Measurements from ENCODE around the gene PCDH15. TPM values are rescaled to one million over a fixed set of nuclear protein-coding genes. Genes with fewer than 3 reads are reported as not detected.

Gene PCDH15
- total RNA-seq, 2 donors from 2014 or later: 0.19 to 0.51 TPM

- no peaks in the 10 kb centered on the region for H3K9me3 ChIP-seq
- DNase-seq (ENCODE audit: low spot score): no peak
- no peak overlapping the region for H3K4me3 ChIP-seq
- TF ChIP-seq CTCF (IDR thresholded peaks at IDR 0.05): no peak
- H3K27ac ChIP-seq: no peak overlapping the region
- no peaks in the 10 kb centered on the region for H3K4me1 ChIP-seq
- H3K36me3 ChIP-seq: no peaks in the 10 kb centered on the region
- no peaks in the 10 kb centered on the region for H3K27me3 ChIP-seq
Measured at GRCh38 chr10:54607983-54608382, 193.0 kb downstream of the PCDH15 start.

- DNase-seq (ENCODE audit: low spot score): no peak
- no peak for TF ChIP-seq CTCF (IDR thresholded peaks at IDR 0.05)
Measured at GRCh38 chr10:54594289-54594688, 206.7 kb downstream of the PCDH15 start.

GRCh38 chr10:54587971-54588370, 213.1 kb downstream of the PCDH15 start:
- no peaks in the 10 kb centered on the region for H3K36me3 ChIP-seq
- H3K27me3 ChIP-seq: no peaks in the 10 kb centered on the region
- no peaks in the 10 kb centered on the region for H3K4me1 ChIP-seq
- H3K9me3 ChIP-seq: no peaks in the 10 kb centered on the region
- H3K4me3 ChIP-seq: no peak overlapping the region
- H3K27ac ChIP-seq: no peak overlapping the region
- no peak for TF ChIP-seq CTCF (IDR thresholded peaks at IDR 0.05)
- no peak for DNase-seq (ENCODE audit: low spot score)

More at GRCh38 chr10:54594289-54594688, 206.7 kb downstream of the PCDH15 start:
- Histone ChIP-seq H3K27ac (no peak overlapping the region), H3K9me3 (no peaks in the 10 kb centered on the region), H3K4me1 (no peaks in the 10 kb centered on the region), H3K4me3 (no peak overlapping the region), H3K36me3 (no peaks in the 10 kb centered on the region), H3K27me3 (no peaks in the 10 kb centered on the region)

- Histone ChIP-seq H3K9me3 (no peaks in the 10 kb centered on the region), H3K27me3 (no peaks in the 10 kb centered on the region), H3K36me3 (no peaks in the 10 kb centered on the region), H3K4me1 (no peaks in the 10 kb centered on the region), H3K27ac (no peak overlapping the region), H3K4me3 (no peak overlapping the region)
- no peak for TF ChIP-seq CTCF (IDR thresholded peaks at IDR 0.05)
- DNase-seq (ENCODE audit: low spot score): no peak
Measured at GRCh38 chr10:54585572-54585971, 215.5 kb downstream of the PCDH15 start.

- H3K27me3 ChIP-seq: no peaks in the 10 kb centered on the region
- no peak for TF ChIP-seq CTCF (IDR thresholded peaks at IDR 0.05)
- H3K4me3 ChIP-seq: no peak overlapping the region
Measured at GRCh38 chr10:54577682-54578081, 223.3 kb downstream of the PCDH15 start.

GRCh38 chr10:54576541-54576940, 224.5 kb downstream of the PCDH15 start:
- H3K9me3 ChIP-seq: no peaks in the 10 kb centered on the region
- no peaks in the 10 kb centered on the region for H3K4me1 ChIP-seq
- no peak for DNase-seq (ENCODE audit: low spot score)
- H3K4me3 ChIP-seq: no peak overlapping the region
- no peak for TF ChIP-seq CTCF (IDR thresholded peaks at IDR 0.05)
- H3K27me3 ChIP-seq: no peaks in the 10 kb centered on the region
- no peak overlapping the region for H3K27ac ChIP-seq
- no peaks in the 10 kb centered on the region for H3K36me3 ChIP-seq

More at GRCh38 chr10:54577682-54578081, 223.3 kb downstream of the PCDH15 start:
- Histone ChIP-seq H3K27ac (no peak overlapping the region), H3K9me3 (no peaks in the 10 kb centered on the region), H3K36me3 (no peaks in the 10 kb centered on the region), H3K4me1 (no peaks in the 10 kb centered on the region)
- no peak for DNase-seq (ENCODE audit: low spot score)
